K562 (cell line): ENCODE data around the gene CD99L2. TPM values are rescaled to one million over a fixed set of nuclear protein-coding genes. Genes with fewer than 3 reads are reported as not detected.

ENCODE experiments used
- ATAC-seq: fragments of 200-7000 bp; cut with Tn5 transposase; 3 replicates; pipeline ENCODE4 v1.9.1; 2020; ENCODE audit warnings: moderate library complexity
- BruUV-seq: library from RNA; stranded (reverse); fragments of 400-500 nt; replicated peaks from 2 replicates; lab custom pipeline; 2021; lab: Mats Ljungman, UMichigan
- CTCF ChIA-PET: fragments of 300-600 bp; formaldehyde crosslinking; extraction: SDS; loops from one replicate; lab custom pipeline; 2021; ENCODE audit warnings: low intra/inter-chr PET ratio; lab: Yijun Ruan, JAX
- POLR2A ChIA-PET: fragments of 300-600, 350-650 bp; sonication (Branson Sonifier 250); formaldehyde crosslinking; extraction: SDS; loops from one replicate; lab custom pipeline; 2021; ENCODE audit warnings: antibody characterized with exemption, inconsistent platforms; lab: Yijun Ruan, JAX
- DNase-seq, 4 experiments: peaks; one replicate each; pipeline versions ENCODE4 v3.0.0 to v3.0.0-alpha.2; 2011 to 2018; ENCODE audit warnings: low spot score in 3 of 4, mixed read lengths in 3 of 4; ENCODE audit errors: extremely low read depth in 1 of 4
- FAIRE-seq: peaks from 2 replicates; lab custom pipeline; 2011; peaks lifted over from hg19 to GRCh38; lab: Jason Lieb, UNC
- H2AFZ ChIP-seq: 2 replicates; pipeline ENCODE4 v1.6.0; 2011; ENCODE audit warnings: low read depth, low read length, control low read depth, inconsistent platforms
- H3K27ac ChIP-seq: fragments of 200-600 bp; 3 replicates; pipeline ENCODE4 v1.8.0; 2011; ENCODE audit warnings: low read depth, mild to moderate bottlenecking, control low read depth, inconsistent platforms, low read length, moderate library complexity, mixed read lengths; ENCODE audit errors: extremely low read depth
- H3K27me3 ChIP-seq, 2 experiments: fragments of 300-600 bp in 1 of 2; 2 replicates in 1 of 2; 3 replicates in 1 of 2; pipeline versions ENCODE4 v1.6.0 to v1.8.0; 2011; ENCODE audit warnings: inconsistent platforms in 2 of 2, low read length in 2 of 2, mild to moderate bottlenecking in 1 of 2, mixed read lengths in 1 of 2, moderate library complexity in 1 of 2; ENCODE audit not compliant: control insufficient read depth in 2 of 2, insufficient read depth in 2 of 2
- H3K36me3 ChIP-seq: fragments of 300-600 bp; 3 replicates; pipeline ENCODE4 v1.8.0; 2011; ENCODE audit warnings: mild to moderate bottlenecking, low read length, inconsistent platforms; ENCODE audit not compliant: control insufficient read depth, insufficient read depth
- H3K4me1 ChIP-seq, 2 experiments: fragments of 200-600 bp in 1 of 2; replicated peaks in 1 of 2; 2 replicates in 1 of 2; 3 replicates in 1 of 2; pipeline versions ENCODE4 v1.5.1 to v1.8.0; 2011; ENCODE audit warnings: inconsistent platforms in 2 of 2, low read length in 2 of 2, mild to moderate bottlenecking in 1 of 2, mixed read lengths in 1 of 2, moderate library complexity in 1 of 2; ENCODE audit not compliant: control insufficient read depth in 2 of 2, insufficient read depth in 2 of 2
- H3K4me2 ChIP-seq: 2 replicates; pipeline ENCODE4 v1.6.1; 2011; ENCODE audit warnings: low read length, control low read depth, inconsistent platforms, mixed read lengths; ENCODE audit not compliant: insufficient read depth
- H3K4me3 ChIP-seq: fragments of 200-600 bp; sonication (generic), shearing (Covaris generic); 2 replicates; pipeline ENCODE4 v1.5.1; 2016; ENCODE audit warnings: control low read depth, inconsistent platforms
- H3K79me2 ChIP-seq: fragments of 200-600 bp; 3 replicates; pipeline ENCODE4 v1.8.0; 2011; ENCODE audit warnings: low read length, inconsistent platforms; ENCODE audit not compliant: control insufficient read depth, insufficient read depth
- H3K9ac ChIP-seq, 2 experiments: 2 replicates each; pipeline versions ENCODE4 v1.6.0 to v1.6.1; 2011; ENCODE audit warnings: low read depth in 2 of 2, low read length in 2 of 2, control low read depth in 1 of 2, inconsistent platforms in 1 of 2, mild to moderate bottlenecking in 1 of 2, mixed read lengths in 1 of 2; ENCODE audit not compliant: insufficient read depth in 1 of 2
- H3K9me1 ChIP-seq: one replicate; pipeline ENCODE4 v1.6.0; 2011; ENCODE audit warnings: inconsistent platforms, mild to moderate bottlenecking, low read length, moderate library complexity; ENCODE audit not compliant: control insufficient read depth, insufficient read depth
- H3K9me3 ChIP-seq: replicated peaks from 2 replicates; pipeline ENCODE4 v1.5.1; 2011; ENCODE audit warnings: low read depth, low read length, inconsistent platforms; ENCODE audit not compliant: control insufficient read depth, insufficient read depth
- H4K20me1 ChIP-seq: replicated peaks from 2 replicates; pipeline ENCODE4 v1.6.1; 2011; ENCODE audit warnings: low read length, inconsistent platforms, mixed read lengths; ENCODE audit not compliant: control insufficient read depth, insufficient read depth
- E2F8 ChIP-seq: fragments of 450-650 bp; IDR thresholded peaks from 2 replicates; pipeline ENCODE4 v1.7.1; 2018; ENCODE audit warnings: mild to moderate bottlenecking, low read depth; ENCODE audit not compliant: partially characterized antibody
- EZH2 ChIP-seq: IDR thresholded peaks from 2 replicates; pipeline ENCODE4 v1.6.1; 2012; ENCODE audit warnings: low read depth, mild to moderate bottlenecking, inconsistent platforms, low read length, borderline replicate concordance
- FOXA1 ChIP-seq: fragments of 450-650 bp; IDR thresholded peaks from 2 replicates; pipeline ENCODE4 v1.6.1; 2016; ENCODE audit warnings: mild to moderate bottlenecking, borderline replicate concordance
- GMEB1 ChIP-seq: fragments of 250-450 bp; sonication (Bioruptor Pico); IDR thresholded peaks from 2 replicates; pipeline ENCODE4 v1.4.0; 2020; ENCODE audit warnings: mild to moderate bottlenecking
- KAT2B ChIP-seq: IDR thresholded peaks from one replicate; pipeline ENCODE4 v1.6.1; 2012; ENCODE audit warnings: low read depth, mild to moderate bottlenecking, control low read depth, inconsistent platforms, low read length, moderate library complexity
- SRF ChIP-seq, 2 experiments: fragments of 250-450, 450-650 bp in 1 of 2; sonication (Bioruptor Pico) in 1 of 2; sonication (generic) in 1 of 2; formaldehyde crosslinking; IDR thresholded peaks; 2 replicates each; pipeline versions ENCODE4 v1.5.0 to v1.5.1; 2020 to 2022; ENCODE audit warnings: mild to moderate bottlenecking in 1 of 2, missing genetic modification reagents in 1 of 2
- STAT5A ChIP-seq: IDR thresholded peaks from 2 replicates; pipeline ENCODE4 v1.6.1; 2012; ENCODE audit warnings: low read length, inconsistent platforms, borderline replicate concordance
- TAF9B ChIP-seq: fragments of 450-650 bp; IDR thresholded peaks from 2 replicates; pipeline ENCODE4 v1.6.1; 2018; ENCODE audit warnings: mild to moderate bottlenecking; ENCODE audit not compliant: partially characterized antibody
- ZHX1 ChIP-seq: fragments of 150-350 bp; conservative IDR thresholded peaks from 2 replicates; pipeline ENCODE4 v1.6.1; 2014; ENCODE audit warnings: low read length
- ZNF253 ChIP-seq: fragments of 250-450 bp; sonication (Bioruptor Pico); conservative IDR thresholded peaks from 2 replicates; pipeline ENCODE4 v1.6.1; 2021; ENCODE audit warnings: mild to moderate bottlenecking
- ZNF668 ChIP-seq: fragments of 250-450 bp; sonication (Bioruptor Pico); IDR thresholded peaks from 2 replicates; pipeline ENCODE4 v1.8.0; 2022; ENCODE audit warnings: mild to moderate bottlenecking, inconsistent platforms
- WGBS: fragments of 100-300 bp; shearing (Covaris generic); methylation state at CpG from one replicate; pipeline ENCODE4 v1.1.6; 2016; ENCODE audit warnings: low coverage, mixed read lengths; ENCODE audit not compliant: insufficient coverage; ENCODE audit errors: missing lambda C conversion rate; 5-methylcytosine and 5-hydroxymethylcytosine counted together
- in situ Hi-C: fragments of 300-500 bp; cut with MboI; formaldehyde crosslinking; loops from 4 replicates; pipeline ENCODE4 v1.15.0; 2018; ENCODE audit warnings: inconsistent platforms, mixed read lengths
- intact Hi-C: fragments of 100-400 bp; cut with micrococcal nuclease; formaldehyde crosslinking; loops from 2 replicates; pipeline ENCODE4 v1.14.2; 2022
- polyA plus RNA-seq, 8 experiments: library from polyadenylated mRNA; depleted of rRNA in 4 of 8; stranded (reverse) in 5 of 8; unstranded in 3 of 8; fragments of >200 nt; fragmentation: Nextera tagmentation in 2 of 8; fragmentation: Illumina TruSeq in 1 of 8; extraction: Ambion mirVana in 2 of 8; extraction: Trizol in 1 of 8; gene quantifications; 2 replicates each; pipeline versions ENCODE4 v1.2.1 to v1.2.3, GENCODE V29; 2011 to 2014; ENCODE audit warnings: inconsistent platforms in 1 of 8, missing spikeins in 1 of 8
- total RNA-seq, 7 experiments: library from RNA; depleted of rRNA in 6 of 7; stranded (reverse); fragments of >200 nt in 6 of 7; fragmentation: Illumina TruSeq in 2 of 7; extraction: Trizol in 2 of 7; gene quantifications; 2 replicates each; pipeline versions ENCODE4 v1.2.1 to v1.2.3, GENCODE V29; 2011 to 2021; ENCODE audit warnings: low replicate concordance in 1 of 7

CD99L2 gene
- total and polyA plus RNA-seq, 9 of the 15 experiments (the other 6 are each of a cell fraction or from before 2014, with no cell fraction given), result 0.76 to 19.0 (median 11.9) TPM

- TF ChIP-seq GMEB1, result no peak
Measured at GRCh38 chrX:150929058-150929457, 30.6 kb upstream of the CD99L2 start (continued).

GRCh38 chrX:150926791-150927190 lies 28.3 kb upstream of the CD99L2 start:
- Histone ChIP-seq H3K79me2 (no peaks in the 10 kb centered on the region), H3K9me1 (no peaks in the 10 kb centered on the region), H3K27ac (no peak overlapping the region), H3K36me3 (no peaks in the 10 kb centered on the region), H3K4me2 (no peak overlapping the region), H3K4me3 (no peak overlapping the region), H3K9me3 (no peaks in the 10 kb centered on the region), H3K27me3 (no peaks in the 10 kb centered on the region; a peak in 1 of 5 replicates), H4K20me1 (no peaks in the 10 kb centered on the region), H3K4me1 (no peaks in the 10 kb centered on the region; a peak in 1 of 5 replicates), H3K9ac (no peak overlapping the region), H2AFZ (no peak overlapping the region)
- FAIRE-seq (no peak), DNase-seq (no peak), ATAC-seq (no peak)
- intact Hi-C loops (no loop called here), in situ Hi-C loops (no loop called here)
- BruUV-seq, result no TSS peak
- ChIA-PET CTCF (interaction anchor here (0.6 kb wide), 1 partner anchor 19 kb away, joined by 3 read pairs; no protein-coding TSS in a partner anchor), POLR2A (no interaction called here)
- WGBS, result 7% methylated on average over 2 of the region's 2 CpGs
- no peak for TF ChIP-seq FOXA1
- TF ChIP-seq ZHX1, result no peak
- TF ChIP-seq E2F8, result no peak
- no peak for TF ChIP-seq EZH2
- no peak for TF ChIP-seq SRF (CRISPR knock-in tag; IDR thresholded peaks at IDR 0.05)
- TF ChIP-seq TAF9B, result no peak
- TF ChIP-seq ZNF668, result no peak
- TF ChIP-seq ZNF253 (CRISPR knock-in tag), result no peak
- no peak for TF ChIP-seq KAT2B
- TF ChIP-seq STAT5A, result no peak
